Measurements from ENCODE around the gene RPL9.

GRCh38 chr4:39480902-39481695 lies 22.4 kb upstream of the RPL9 start:
- no peak for TF ChIP-seq CTCF (IDR thresholded peaks at IDR 0.05)
- no peak for TF ChIP-seq EP300 (IDR thresholded peaks at IDR 0.05)
- no peak for TF ChIP-seq POLR2A (IDR thresholded peaks at IDR 0.05)

Measured in gastroesophageal sphincter (tissue), 3 donors.